Measurements from ENCODE around the gene OGFOD2. TPM values are rescaled to one million over a fixed set of nuclear protein-coding genes. Genes with fewer than 3 reads are reported as not detected.

Gene OGFOD2
- total RNA-seq, 2 donors from 2014 or later, result 7.6 to 9.6 TPM

DNA sequence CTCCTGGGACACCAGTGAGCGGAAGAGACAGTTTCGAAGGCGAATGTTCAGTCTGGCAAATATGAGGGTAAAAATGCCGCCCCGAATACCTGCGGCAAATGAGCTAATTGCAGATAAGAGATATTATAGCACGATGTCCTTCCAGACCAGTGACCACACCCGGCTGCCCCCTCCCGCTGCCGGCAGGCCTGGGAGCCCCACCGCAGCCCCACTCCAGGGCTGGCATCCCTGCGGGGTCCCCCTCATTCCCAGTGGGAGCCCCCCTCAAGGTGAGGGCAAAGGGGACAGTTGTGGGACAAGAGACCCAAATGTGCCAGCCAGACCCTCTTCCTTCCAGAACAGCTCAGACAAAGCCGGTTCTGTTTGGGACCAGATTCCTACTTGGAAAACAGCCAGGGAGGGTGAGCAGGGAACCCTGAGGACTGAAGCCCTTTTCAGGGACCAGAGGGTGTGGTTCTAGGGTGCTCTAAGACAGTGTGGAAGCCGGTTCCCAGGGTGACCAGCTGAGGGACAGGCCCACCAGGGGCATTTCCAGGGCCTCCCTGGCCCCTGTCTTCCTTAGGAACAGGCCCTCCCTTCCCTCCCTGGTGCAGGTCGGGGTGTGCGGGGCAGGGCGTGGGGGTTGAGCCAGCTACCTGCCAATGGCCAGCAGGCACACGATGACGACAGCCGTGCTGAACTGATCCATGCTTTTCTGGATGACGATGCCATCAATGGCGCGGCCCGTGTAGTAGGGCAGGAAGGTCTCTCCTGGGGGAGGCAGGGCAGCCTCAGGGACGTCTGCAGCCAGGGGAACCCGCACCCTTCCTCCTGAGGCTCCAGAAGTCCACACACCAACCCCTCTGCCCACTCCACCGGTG is 25.0 kb upstream of the OGFOD2 start:
- DNase-seq (ENCODE audit: low spot score), result no peak
- intact Hi-C loops (cut with DNase I), result loop anchor here (5.0 to 10.0 kb wide), 3 partner anchors 93 to 158 kb away; no protein-coding TSS in a partner anchor

GRCh38 chr12:122951406-122951805 is 23.6 kb upstream of the OGFOD2 start:
- intact Hi-C loops (cut with DNase I), result loop anchor here (5.0 to 10.0 kb wide), 3 partner anchors 94 to 159 kb away; no protein-coding TSS in a partner anchor
- no peak for DNase-seq (ENCODE audit: low spot score)

DNA sequence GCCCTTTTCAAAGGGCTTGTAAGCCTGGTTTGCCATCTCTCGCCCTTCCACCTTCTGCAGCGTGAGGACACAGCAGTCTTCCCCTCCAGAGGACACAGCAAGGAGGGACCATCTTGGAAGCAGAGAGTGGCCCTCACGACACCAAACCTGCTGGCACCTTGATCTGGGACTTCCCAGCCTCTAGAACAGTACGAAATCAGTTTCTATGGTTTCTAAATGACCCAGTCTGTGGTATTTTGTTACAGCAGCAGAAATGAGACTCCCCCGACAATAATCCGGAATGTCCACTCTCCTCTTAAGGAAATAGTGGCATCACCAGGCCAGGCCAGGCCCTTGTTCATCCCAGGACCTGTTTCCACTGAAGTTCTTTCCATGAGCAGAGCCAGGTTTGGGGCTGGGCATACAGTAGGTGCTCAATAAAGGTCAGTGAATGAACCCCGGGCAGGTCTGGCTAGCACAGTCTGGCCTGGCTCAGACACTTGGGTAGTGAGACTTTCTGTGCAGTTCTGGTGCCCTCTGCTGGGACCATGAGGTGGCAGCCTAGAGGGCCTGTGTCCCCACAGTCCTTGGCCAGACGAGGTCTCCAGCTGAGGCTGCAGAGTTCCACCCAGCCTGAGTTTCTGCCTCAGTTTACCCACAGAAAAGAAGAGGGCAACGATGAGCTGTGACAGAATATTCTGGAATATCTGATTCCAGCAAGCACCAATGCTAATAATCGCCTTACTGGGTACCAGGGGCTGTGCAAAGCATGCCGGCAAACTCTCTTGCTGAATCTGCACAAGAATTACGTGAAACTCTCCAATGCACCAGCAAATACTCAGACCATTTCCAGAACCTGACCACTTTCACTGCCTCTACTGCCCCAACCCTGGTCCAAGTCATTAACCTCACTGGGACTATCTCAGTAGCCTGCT is 22.8 kb upstream of the OGFOD2 start:
- DNase-seq (ENCODE audit: low spot score), result peak; percentile 92
- intact Hi-C loops (cut with DNase I), result loop anchor here (2.0 to 10.0 kb wide), 4 partner anchors 93 to 160 kb away; no protein-coding TSS in a partner anchor

GRCh38 chr12:122955156-122955555 is 19.9 kb upstream of the OGFOD2 start:
- intact Hi-C loops (cut with DNase I), result loop anchor here in 1 of 2 donors (10.0 kb wide), 1 partner anchor 160 kb away; no protein-coding TSS in a partner anchor
- DNase-seq (ENCODE audit: low spot score), result no peak

GRCh38 chr12:122956035-122956434 is 19.0 kb upstream of the OGFOD2 start:
- intact Hi-C loops (cut with DNase I), result loop anchor here in 1 of 2 donors (10.0 kb wide), 1 partner anchor 161 kb away; no protein-coding TSS in a partner anchor
- no peak for DNase-seq (ENCODE audit: low spot score)

GRCh38 chr12:122958198-122958888 is 16.7 kb upstream of the OGFOD2 start:
- DNase-seq (ENCODE audit: low spot score), result no peak
- intact Hi-C loops (cut with DNase I), result loop anchor here in 1 of 2 donors (10.0 kb wide), 1 partner anchor 164 kb away; no protein-coding TSS in a partner anchor

GRCh38 chr12:122959566-122960192 is 15.4 kb upstream of the OGFOD2 start:
- intact Hi-C loops (cut with DNase I), result loop anchor here in 1 of 2 donors (10.0 kb wide), 1 partner anchor 165 kb away; no protein-coding TSS in a partner anchor
- DNase-seq (ENCODE audit: low spot score), result no peak

DNA sequence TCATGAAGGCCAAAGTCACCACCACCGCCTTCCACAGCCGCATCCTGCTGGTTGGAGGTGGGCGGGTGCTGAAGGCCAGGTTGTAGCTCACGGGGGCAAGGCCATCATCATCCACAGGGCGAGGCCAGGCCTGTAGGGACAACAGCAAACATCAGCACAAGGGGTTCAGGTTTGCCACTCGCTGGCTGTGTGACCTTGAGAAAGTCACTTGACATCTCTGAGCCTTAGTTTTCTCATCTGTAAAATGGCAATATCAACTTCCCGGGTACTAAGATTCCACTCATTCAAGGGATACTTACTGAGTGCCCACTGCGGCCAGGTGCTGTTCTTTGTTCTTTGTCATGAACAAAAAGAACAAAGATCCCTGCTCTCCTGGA is 14.9 kb upstream of the OGFOD2 start:
- DNase-seq (ENCODE audit: low spot score), result no peak
- intact Hi-C loops (cut with DNase I), result no loop called here

DNA sequence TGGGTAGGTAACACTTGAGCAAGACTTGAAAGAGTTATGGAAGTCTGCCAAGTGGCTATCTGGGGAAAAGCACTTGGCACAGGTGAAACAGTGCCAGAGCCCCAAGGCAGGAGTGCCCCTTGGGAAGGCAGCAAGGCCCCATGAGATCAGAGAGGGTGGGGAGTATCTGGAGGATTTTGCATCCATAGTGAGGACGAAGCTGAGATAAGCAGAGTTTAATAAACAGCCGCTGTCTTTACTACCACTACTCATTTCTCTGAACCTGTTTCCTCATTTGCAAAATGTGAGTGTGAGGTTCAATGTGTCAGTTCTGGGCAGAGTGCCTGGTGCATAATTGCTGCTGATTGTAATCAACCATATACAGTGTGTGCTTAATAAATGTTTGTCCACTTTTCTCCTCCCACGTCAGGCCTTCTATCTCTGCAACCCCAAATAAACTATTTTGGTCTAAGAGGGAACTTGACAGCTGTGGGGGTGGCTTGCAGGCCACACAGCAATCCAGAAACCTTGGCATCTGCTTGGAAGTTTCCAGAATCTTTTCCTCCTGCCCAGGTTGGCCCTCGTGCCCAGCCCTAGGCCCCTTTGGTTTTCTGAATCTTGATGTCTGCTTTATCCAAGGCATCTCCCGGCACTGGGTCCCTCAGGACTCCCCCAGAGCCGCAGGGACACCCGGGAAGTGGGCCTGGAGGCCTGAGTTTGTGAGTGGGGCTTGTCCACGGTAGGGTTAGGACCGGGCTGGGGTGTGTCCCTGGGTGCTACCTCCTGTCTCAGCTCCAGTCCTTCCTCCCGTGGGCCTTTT is 13.3 kb upstream of the OGFOD2 start:
- intact Hi-C loops (cut with DNase I), result no loop called here
- DNase-seq (ENCODE audit: low spot score), result no peak

- intact Hi-C loops (cut with DNase I), result no loop called here
- peak; percentile 82 for DNase-seq (ENCODE audit: low spot score)
These were observed 11.1 kb upstream of the OGFOD2 start for GRCh38 chr12:122963941-122964265.

DNA sequence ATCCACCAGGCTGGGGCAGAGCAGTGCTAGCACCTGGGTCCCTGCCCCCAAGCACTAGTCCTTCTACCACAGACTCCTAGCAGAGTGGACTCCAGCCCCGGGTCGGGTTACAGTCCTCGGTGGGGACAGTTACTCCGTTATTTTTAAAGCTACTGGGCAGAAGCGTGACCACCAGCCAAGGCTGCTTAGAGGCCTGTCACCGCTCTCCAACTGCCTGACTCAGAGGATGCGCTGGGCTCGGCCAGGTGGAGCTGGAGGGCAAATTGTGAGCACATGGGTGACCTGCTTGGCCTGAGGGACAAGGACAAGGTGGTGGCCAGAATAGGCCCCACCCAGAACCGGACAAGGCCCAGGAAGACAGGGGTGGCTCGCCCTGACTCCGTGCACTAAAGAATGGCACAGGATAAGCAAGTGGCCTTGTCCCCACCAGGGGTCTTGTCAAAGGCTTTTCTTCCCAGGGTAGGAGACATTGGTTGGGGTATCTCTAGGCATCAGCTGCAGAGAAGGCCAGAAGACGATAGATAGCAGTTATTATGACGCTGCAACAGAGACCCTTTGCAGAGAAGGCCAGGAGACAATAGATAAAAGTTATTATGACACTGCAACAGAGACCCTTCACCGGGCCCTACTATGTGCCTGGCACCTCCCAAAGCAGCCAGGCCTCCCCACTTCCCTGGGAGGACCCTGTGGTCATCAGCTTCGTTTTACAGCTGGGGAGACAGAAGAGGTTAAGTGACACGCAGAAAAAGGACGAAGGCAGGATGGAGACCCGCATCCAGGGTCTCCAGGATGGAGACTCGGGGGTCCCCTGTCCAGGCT is 10.4 kb upstream of the OGFOD2 start:
- intact Hi-C loops (cut with DNase I), result no loop called here
- DNase-seq (ENCODE audit: low spot score), result no peak

DNA sequence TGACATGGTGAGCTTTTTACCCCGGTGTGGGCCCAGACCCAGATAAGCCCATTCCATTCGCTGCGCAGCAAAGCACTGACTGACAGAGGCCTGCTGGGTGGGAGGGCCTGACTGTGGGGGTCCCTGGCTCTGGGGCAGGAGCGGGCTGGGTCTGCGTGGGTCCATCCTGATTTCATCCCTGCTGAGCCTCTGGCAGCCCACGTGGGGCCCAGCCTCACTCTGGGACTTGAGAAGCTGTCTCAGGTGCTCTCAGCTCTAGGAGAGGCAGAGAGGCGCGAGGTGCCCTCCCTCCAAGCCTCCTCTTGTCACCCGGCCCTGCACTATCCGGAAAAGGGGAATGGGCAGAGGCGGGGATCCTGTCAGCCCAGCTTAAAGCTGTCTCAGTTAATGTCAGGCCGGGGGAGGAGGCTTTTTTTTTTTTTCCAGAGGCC is 9.7 kb upstream of the OGFOD2 start:
- intact Hi-C loops (cut with DNase I), result no loop called here
- no peak for DNase-seq (ENCODE audit: low spot score)

GRCh38 chr12:122965851-122966742 is 8.9 kb upstream of the OGFOD2 start, which contains the start of gene ABCB9:
Gene ABCB9 (minus strand): TSS chr12:122966463. CDS start chr12:122960235, 6,228 bp downstream.
- DNase-seq (ENCODE audit: low spot score), result peak; percentile 96
- intact Hi-C loops (cut with DNase I), result no loop called here

- DNase-seq (ENCODE audit: low spot score), result no peak
- intact Hi-C loops (cut with DNase I), result no loop called here
These were observed 8.1 kb upstream of the OGFOD2 start for GRCh38 chr12:122966743-122967550.

- intact Hi-C loops (cut with DNase I), result no loop called here
- no peak for DNase-seq (ENCODE audit: low spot score)
These were observed 6.9 kb upstream of the OGFOD2 start for GRCh38 chr12:122968104-122968503.

All from posterior vena cava (tissue), 2 donors.